UCSD-AML1 (cell line): ENCODE data around the gene TLL2.

Experiments used
- DNase-seq: peaks from one replicate; lab custom pipeline; 2025; ENCODE audit not compliant: unreplicated experiment; lab: John Stamatoyannopoulos, UW

Gene TLL2

DNA sequence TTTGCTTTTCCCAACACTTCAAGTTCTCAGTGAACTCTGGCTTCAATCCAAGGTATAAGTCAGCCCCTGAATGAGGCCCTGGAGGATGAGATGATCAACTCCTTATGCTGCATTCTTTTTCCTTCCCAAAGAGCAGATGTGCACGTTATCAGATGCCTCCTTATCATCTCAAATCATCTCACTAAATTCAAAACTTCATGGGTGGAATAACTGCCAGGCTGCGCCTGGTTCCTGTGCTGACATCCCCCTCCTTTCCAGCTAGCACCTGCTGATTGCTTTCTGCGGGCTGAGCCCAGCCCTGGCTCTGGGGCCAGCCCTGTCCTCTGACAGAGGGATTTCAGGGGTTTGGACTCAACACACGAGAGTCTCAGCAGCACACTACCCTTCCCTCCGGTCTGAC lies 44.9 kb downstream of the TLL2 start:
- no peak for DNase-seq

DNA sequence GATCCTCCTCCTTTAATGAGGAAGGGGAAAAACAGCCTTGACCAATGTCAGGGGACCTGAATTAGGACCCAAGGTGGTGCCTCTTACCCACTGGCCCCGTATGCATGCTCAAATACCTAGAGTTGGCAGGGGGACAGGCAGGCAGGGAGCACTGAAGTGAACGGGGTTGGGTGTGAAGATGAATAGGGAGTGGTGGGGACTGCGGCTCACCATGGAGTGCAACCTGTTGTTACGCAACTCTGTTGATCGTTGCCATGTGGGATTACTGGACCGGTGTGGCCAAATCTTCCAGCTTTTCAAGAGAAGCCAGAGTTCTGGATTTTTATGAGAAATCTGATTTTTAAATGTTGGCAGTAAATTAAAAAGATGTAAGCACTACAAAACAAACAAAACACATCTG lies 48.1 kb downstream of the TLL2 start:
- DNase-seq, result no peak

DNA sequence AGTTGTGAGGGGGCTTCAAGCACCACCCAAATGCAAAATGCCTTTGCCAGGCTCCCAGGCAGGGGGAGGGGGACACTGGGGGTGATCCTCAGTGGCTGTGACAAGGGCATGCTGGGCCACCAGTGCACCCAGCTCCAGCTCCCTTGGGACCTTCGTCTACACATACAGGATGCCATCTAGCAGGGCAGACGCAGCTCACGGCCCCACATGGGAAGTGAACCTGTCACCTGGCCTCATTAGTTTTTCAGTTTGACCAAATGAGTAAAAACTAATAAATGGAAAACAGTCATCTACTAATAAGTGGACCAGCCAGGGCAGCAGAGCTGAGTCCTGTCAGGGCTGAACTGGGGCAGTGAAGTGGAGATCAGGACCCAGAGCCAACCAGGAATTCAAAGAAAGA lies 50.2 kb downstream of the TLL2 start:
- no peak for DNase-seq

DNA sequence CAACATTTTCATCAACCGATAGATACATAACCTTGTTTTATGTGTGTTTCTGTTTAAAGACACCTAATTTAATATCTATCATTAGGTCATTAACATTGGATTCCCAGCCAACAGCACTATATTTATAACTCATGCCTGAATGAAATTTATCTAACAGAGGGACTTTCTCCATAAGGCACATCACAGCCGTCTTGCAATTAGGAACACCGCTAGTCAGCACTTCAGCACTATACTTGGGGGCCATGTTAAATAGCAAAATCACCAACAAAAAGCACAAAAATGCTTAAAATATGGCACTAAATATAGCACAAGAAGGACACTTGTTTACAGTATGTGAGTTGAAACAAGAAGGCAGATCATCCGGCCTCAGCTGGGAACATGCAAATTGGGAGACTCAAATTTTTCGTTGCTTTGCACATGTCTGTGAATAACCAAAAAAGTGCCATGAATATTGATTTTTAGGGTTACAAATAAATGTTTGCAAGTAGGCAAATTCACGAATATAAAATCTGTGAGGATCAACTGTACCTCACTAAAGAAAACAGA lies 51.0 kb downstream of the TLL2 start:
- no peak for DNase-seq

DNA sequence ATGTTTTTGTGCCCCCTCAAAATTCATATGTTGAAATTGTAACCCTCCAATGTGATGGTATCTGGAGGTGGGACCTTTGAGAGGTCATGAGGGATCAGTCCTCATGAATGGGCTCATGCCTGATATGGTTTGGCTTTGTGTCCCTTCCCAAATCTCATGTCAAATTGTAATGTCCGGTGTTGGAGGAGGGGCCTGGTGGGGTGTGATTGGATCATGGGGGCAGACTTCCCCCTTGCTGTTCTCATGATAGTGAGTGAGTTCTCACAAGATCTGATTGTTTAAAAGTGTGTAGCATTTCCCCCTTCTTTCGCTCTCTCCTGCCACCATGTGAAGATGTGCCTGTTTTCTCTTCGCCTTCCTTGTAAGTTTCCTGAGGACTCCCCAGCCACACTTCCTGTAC lies 53.4 kb downstream of the TLL2 start:
- no peak for DNase-seq

DNA sequence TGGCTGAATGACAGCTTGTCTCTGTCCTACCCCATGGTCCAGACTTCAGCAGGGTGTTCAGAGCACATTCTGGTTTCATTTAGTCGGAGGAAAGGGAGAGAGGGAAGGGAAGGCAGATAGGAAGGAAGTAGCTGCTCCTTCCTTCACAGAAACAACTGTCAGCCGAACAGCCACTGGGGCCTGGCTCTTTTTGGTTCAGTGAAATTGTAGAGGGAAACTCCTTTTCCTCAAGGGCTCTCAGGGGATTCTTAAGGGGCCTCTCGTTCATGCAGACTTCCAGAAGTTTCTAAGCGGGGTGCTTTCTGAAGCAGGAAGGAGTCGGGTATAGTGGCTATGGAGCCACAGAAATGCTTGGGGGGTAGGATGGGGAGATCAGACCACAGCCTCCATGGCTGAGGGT lies 56.4 kb downstream of the TLL2 start:
- no peak for DNase-seq

DNA sequence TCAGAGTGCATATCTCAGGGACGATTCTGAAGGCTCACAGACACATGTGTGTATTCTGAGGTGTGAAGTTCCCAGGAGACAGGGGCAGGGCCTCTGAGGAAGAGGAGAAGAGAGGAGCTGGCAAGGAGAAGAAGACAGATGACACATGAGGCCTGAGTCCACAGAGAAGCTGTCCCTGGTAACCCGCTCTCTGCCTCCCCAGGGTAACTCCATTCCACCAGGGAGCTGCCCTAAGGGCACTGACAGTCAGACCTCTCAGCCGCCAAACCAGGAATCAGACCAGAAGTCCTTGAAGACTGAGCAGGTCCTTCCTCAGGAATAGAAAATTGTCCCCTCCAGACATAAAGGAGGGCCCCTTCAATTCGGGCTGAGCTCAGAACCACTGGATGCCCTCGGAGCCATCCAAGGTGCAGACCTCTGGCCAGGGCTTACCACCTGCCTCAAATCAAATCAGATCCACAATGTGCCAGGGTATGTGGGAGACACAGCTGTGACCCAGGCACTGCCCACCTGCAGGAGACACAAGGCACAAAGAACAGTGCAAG lies 57.4 kb downstream of the TLL2 start:
- DNase-seq, result no peak

DNA sequence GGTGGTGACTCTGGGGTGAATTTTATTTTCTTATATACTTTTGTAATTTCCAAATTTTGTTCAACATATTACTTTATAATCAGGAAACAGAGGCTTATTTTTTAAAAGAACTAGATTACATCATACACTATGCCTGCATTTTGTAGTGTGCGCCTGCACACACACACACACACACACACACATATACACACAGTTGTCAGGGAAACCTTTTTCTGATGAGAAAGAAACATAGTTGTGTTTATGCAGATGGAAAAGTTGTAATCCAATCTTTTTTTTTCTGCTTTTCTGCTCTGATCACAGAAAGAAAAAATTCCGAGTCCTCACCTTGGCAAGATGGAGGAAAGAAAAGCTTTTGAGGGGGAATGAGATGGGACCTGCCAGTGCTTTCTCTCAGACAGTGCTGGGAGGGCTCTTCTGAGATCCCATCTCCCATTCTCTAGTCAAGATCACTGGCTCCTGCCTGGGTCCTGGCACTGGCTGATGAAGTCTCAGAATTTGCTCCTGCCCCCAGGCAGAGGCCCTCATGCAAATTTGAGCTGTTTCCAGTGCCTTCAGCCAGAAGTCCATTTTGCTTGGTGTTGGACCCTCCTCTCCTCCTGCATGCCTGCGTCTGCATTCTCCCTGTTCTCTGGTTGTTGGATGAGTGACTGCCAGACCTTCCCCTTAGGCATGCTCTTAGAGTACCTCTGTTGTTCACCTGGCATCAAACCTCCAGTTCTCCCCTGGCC lies 59.7 kb downstream of the TLL2 start:
- no peak for DNase-seq

DNA sequence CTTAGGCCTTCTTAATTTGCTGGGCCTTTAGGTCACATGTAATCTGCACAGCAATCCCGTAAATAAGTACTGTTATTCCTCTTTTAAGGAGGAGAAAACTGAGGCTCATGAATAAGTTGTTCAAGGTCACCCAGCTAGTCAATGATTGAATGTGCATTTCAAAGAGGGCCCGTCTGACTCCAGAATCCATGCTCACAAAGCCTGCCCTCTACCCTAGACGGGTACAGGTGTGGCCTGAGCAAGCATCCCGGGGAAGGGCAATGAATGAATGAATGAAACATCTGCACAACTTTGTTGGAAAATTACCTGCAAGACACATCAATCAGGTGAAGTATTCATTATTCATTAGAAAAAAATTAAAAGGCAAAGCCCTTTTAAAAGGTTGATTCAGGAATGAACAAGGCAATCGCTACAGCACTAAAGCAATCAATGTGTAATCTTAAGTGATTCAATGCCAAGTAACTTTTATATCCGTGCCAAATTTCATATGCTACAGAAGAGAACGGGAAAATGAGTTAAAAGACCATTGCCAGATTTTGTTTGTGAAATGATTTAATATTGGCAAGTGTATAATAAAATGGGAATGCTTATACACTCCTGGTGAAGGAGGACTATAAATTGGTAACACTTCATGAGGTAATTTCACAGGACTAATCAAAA lies 61.1 kb downstream of the TLL2 start:
- DNase-seq, result no peak

DNA sequence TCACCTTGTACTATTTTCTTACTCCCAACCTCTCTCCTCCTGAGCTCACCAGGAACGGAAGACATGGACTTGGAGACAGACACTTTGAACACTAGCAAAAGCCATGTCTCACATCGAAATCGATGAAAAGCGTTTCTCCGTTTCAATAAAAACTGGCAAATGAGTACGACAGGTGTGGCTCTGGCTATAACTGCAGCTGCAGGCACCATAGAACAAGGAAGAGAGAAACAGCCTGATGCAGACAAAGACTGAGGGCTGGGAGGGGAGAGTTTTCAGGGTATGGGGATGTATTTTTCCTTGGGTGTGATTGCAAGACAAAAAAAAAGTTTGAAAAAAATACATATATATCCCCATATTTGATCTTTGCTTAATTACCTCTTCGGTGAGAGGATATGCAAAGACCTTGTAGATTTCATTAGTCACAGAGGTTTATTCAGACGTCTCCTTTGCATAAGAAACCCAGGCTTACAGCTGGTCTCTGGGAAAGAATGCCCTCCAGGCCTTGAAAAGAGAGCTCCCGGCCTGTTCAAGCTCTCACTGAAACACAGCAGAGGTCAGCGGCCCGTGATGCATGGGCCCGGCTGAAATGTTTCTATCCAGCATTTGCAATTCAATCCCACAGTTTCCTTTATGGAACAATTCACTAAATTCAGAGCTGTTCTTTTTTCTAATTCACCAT lies 63.1 kb downstream of the TLL2 start:
- no peak for DNase-seq

DNA sequence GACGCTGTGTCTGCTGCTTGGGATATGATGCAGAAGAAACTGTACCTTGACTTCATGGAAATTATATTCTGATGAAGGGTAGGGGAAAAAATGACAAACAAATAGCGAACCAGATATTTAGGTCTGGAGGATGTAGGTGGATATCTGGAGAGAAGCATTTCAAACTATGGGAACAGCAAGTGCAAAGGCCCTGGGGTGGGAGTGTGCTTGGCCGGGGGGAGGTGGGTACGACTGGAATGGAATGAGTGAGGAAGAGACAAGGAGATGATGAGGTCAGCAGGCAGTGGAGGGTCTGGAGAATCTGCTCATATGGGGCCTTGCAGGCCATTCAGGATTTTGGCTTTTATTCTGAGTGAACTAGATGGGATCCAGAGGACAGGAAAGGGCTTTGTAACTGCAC lies 65.2 kb downstream of the TLL2 start:
- DNase-seq, result no peak

DNA sequence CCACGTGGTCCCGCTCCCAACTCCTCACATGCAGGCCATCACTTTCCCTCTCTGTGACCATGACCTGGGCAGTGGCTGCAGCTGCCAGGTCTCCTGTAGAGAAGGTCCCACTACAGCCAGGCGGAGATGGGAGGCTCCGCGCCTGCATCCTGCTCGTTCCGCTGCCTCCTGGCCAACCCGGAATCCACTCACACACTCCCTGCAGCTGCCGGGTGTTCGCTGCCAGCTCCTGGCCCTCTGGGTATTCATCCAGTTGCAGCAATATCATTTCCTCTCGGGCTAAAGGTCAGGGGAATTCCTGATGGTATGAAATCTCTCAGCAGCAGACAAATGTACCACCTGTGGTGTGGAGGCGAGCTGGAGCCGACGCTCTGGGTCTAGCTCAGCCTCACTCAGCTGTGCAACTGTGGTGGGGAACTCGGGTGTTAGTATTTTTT lies 65.7 kb downstream of the TLL2 start:
- DNase-seq, result no peak

DNA sequence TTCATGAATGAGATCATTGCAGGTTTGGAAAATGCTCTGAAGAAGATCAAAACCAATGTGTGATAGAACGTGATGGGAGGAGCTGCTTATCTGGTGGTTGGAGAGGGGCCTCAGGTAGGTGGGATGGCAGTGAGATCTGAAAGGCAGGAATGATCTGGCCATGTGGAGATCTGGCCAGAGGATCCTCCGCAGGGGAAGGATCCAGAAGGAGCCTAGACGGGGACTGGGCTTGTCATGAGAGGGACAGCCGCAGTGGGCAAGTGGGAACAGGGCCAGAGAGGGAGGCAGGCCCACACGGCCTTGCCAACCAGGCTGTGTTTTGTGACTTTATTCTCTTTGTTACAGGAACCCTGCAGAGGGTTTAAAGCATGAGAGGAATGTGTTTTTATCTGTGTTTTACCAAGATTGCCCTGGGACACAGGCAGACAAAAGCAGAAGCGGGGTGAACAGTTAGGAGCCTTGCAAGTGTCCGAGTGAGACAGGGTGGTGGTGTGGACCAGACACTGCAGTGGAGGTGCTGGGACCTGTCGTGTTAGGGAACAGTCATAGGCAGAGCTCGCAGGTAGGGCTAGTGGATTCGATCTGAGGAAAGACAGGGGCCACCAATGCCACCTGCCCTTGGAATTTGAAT lies 66.6 kb downstream of the TLL2 start:
- no peak for DNase-seq

DNA sequence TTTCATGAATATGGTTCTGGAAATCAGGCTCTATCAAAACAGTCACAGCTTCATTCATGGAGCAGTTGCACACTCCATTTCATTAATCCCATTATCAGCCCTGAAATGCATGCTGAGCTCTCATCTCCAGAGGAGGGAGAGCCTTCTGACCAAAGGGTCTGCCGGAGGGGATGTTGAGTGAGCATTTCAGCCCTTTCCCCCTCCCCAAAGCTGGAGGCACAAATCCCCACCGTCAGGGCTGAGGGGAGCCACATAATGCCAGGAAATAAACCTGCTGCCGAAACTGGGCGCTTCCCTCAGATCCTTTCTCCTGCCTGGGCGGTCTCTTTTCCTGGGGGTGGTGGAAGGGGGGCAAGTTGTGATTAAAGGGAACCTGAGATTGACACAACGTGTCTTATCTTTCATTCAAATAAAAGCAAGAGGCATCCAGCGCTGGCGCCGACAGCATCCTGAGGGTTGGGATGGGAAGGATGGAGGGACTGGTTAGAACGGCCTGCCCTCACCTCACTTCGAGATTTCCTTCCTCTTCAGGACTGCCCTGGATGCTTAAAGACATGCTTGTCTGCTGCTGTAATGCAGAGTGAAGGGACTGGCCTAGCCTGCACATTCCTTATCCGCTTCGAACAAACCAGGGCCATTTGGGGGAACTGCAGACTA lies 71.6 kb downstream of the TLL2 start:
- no peak for DNase-seq

DNA sequence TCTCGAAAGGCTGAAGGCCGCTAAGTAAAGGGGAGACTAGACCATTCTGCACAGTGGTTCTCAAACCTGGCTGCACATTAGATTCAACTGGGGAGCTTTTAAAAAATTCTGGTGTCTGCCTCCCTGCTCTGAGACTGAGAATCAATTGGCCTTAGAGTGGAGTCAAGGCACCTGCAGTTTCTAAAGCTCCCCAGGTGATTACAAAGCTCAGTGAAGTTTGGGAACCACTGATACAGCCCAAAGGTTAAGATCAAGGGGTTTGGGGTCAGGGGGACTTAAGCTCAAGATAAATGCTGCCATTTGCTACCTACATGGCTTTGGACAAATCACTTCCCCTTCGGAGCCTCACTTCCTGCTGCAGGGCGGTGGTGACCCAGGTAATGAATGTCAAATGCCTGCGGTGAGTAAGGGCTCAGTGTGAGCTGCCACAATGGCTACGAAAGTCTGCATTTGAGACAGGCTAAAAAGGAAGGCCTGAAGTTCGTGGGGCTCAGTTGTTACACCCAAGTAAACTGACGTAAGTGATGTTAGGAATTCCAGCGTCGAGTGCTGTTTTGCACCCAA lies 72.3 kb downstream of the TLL2 start:
- no peak for DNase-seq

DNA sequence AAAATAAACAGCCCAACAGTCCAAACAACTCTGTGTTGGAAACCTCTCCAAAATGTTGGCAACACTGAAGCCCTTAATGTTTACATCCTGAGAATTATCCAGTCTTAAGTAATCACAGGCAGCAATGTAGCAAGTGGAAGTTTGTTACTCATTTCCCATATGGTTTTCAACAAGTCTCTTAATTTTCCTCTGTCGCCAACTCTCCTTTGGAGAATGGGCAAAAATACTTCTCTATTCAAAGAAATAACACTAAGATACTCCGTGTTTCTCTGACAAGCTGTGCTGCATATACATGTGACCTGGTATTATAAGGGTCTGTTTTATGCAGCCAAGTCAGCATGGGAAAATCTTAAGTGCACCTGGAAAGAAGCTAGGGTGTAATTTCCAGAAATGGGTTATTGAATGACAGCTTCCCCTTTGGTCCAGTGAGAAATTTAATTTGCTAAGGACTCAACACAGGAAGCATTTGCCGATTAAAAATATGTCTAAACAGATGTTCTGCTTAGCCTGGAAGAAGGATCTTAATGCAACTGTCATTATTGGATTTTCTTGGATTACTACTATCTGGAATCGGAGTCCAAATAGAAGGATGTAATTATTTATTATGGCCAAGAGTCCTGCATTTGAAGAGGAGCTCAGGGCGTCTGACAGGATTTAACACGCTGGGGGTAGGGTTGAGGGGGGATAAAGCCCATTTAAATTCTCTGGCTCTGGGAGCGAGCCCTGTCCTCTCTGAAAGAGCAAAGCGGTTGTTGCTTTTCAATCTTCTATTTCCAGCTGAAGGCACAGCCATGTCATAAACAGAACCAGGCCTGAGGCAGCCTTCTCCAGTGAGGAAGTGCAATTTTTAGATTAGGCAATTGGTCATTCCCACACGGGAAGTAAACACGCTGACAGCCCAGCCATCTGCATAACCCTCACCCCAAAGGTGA lies 73.1 kb downstream of the TLL2 start:
- no peak for DNase-seq

DNA sequence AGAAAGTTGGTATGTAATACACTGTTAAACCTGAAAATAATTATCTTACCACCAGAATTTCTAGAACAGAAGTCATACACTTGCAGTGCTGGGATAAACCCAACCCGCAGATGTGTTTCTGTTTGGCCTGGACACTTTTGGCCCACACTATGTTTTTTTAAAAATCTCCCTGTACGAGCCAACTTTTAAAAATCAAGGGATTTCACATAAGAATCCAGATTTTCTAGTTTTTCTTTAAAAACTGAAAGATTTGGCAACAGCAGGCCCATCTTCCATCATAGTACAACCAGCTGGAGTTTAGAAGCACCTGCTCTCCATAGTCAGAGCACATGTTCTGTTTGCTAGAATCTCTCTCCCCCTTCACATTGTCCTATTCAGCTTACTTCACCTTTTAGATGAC lies 74.0 kb downstream of the TLL2 start:
- no peak for DNase-seq

DNA sequence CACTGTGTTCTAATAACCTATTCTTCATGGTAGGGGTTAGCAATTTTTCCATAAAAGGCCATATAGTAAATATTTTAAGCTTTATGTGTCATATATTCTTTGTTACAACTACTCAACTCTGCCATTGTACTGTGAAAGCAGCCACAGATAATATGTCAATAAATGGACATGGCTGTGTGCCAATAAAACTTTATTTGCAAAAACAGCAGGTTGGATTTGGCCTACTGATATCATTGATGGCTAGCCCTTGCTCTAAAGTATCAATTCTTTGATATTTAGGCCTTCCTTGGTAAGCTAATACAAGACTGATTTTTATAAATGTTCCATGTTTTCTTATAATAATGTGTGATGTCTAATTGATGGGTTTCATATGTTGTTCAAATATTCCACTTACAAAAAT lies 77.7 kb downstream of the TLL2 start:
- DNase-seq, result no peak

DNA sequence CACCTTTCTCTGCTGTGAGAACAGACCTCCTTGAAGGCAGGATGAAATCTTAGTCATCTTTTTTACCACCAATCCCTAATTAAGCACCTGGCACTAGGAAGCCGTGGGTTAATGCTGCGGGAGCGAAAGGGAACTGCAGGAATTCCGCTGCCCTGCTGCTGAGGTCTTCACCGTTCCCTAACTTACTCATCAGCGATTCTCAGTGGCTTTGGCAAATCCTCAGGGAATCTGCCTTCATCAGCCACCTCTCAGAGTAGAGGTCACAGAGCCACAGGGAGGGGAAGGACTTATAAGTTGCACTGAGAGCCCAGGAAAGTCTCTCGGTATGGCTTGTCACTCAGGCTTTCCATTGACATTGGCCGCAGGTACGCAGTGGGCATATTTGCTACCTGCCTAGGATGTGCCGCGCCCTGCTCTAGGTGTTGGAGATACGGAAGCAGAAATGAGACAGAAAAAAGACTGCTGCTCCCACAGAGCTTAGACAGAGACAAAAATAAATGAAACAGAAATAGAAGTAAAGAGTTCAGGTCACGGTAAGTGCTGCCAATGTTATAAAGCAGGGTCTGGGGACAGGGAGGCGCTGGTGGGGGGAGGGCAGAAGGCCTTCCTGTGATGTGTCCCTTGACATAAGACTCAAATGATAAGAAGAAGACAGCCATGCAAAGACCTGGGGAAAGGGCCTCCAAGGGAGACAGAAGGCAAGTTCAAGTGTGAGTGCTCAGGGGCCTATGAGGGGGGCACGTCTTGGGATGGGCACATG lies 82.3 kb downstream of the TLL2 start:
- no peak for DNase-seq
